Nephron progenitor cell (in vitro differentiated cells): ENCODE data around the gene RNF13.
A peak's percentile ranks its signal among the peaks of the same experiment; 100 is the strongest.
"Not testable (repeated sequence)": the region's sequence is repeated elsewhere in the genome, so short reads cannot be mapped to it uniquely, and the experiment has no call there.

Experiments used
- DNase-seq: peaks from one replicate; pipeline ENCODE4 v3.0.0; 2021
- H3K27ac Mint-ChIP-seq: 2 replicates; pipeline ENCODE4 v1.8.0; 2021; ENCODE audit warnings: mild to moderate bottlenecking, moderate library complexity, mixed read lengths
- H3K27me3 Mint-ChIP-seq: 2 replicates; pipeline ENCODE4 v1.8.0; 2021; ENCODE audit warnings: mild to moderate bottlenecking, low read depth, mixed read lengths; ENCODE audit not compliant: poor library complexity
- H3K36me3 Mint-ChIP-seq: 2 replicates; pipeline ENCODE4 v1.8.0; 2021; ENCODE audit warnings: low read depth, mixed read lengths
- H3K4me1 Mint-ChIP-seq: 2 replicates; pipeline ENCODE4 v1.8.0; 2021; ENCODE audit warnings: mixed read lengths
- H3K4me3 Mint-ChIP-seq: 2 replicates; pipeline ENCODE4 v1.8.0; 2021; ENCODE audit warnings: mild to moderate bottlenecking, moderate library complexity, mixed read lengths
- H3K9me3 Mint-ChIP-seq: 2 replicates; pipeline ENCODE4 v1.8.0; 2021; ENCODE audit warnings: mild to moderate bottlenecking, moderate library complexity, mixed read lengths
- CTCF ChIP-seq: fragments of 200-600 bp; sonication (generic); IDR thresholded peaks from 2 replicates; pipeline ENCODE4 v1.5.0; 2021; ENCODE audit warnings: antibody characterized with exemption

RNF13 gene

GRCh38 chr3:149879872-149880271 lies 66.9 kb downstream of the RNF13 start:
- peaks cover 10% of the 10 kb centered on the region for H3K9me3 Mint-ChIP-seq
- peaks cover 18% of the 10 kb centered on the region for H3K36me3 Mint-ChIP-seq
- no peak overlapping the region for H3K4me3 Mint-ChIP-seq
- peak; percentile 58 for DNase-seq
- no peaks in the 10 kb centered on the region for H3K4me1 Mint-ChIP-seq
- H3K27me3 Mint-ChIP-seq, result no peaks in the 10 kb centered on the region
- TF ChIP-seq CTCF, result peak; percentile 57
- no peak overlapping the region for H3K27ac Mint-ChIP-seq

- Mint-ChIP-seq H3K27ac (no peak overlapping the region), H3K36me3 (peaks cover 26% of the 10 kb centered on the region), H3K4me1 (no peaks in the 10 kb centered on the region), H3K9me3 (peaks cover 10% of the 10 kb centered on the region), H3K27me3 (no peaks in the 10 kb centered on the region), H3K4me3 (no peak overlapping the region)
- no peak for TF ChIP-seq CTCF
- DNase-seq, result no peak
These were observed 68.9 kb downstream of the RNF13 start for GRCh38 chr3:149881879-149882278.

GRCh38 chr3:149883134-149883533 lies 70.1 kb downstream of the RNF13 start:
- H3K27me3 Mint-ChIP-seq, result no peaks in the 10 kb centered on the region
- no peak overlapping the region for H3K4me3 Mint-ChIP-seq
- H3K36me3 Mint-ChIP-seq, result peaks cover 28% of the 10 kb centered on the region
- no peaks in the 10 kb centered on the region for H3K4me1 Mint-ChIP-seq
- H3K9me3 Mint-ChIP-seq, result peaks cover 10% of the 10 kb centered on the region
- no peak for DNase-seq
- TF ChIP-seq CTCF, result no peak
- H3K27ac Mint-ChIP-seq, result no peak overlapping the region

- not testable (repeated sequence) for H3K27me3 Mint-ChIP-seq, H3K9me3 Mint-ChIP-seq, DNase-seq, H3K27ac Mint-ChIP-seq, H3K4me1 Mint-ChIP-seq, H3K4me3 Mint-ChIP-seq
- H3K36me3 Mint-ChIP-seq, result peaks cover 33% of the 10 kb centered on the region
These were observed 70.8 kb downstream of the RNF13 start for GRCh38 chr3:149883860-149884259.

- not testable (repeated sequence) for DNase-seq, H3K4me3 Mint-ChIP-seq, H3K27me3 Mint-ChIP-seq, H3K9me3 Mint-ChIP-seq, H3K4me1 Mint-ChIP-seq, H3K27ac Mint-ChIP-seq
- H3K36me3 Mint-ChIP-seq, result peaks cover 39% of the 10 kb centered on the region
These were observed 71.8 kb downstream of the RNF13 start for GRCh38 chr3:149884848-149885247.

GRCh38 chr3:149886957-149887356 lies 73.9 kb downstream of the RNF13 start:
- H3K4me1 Mint-ChIP-seq, result no peaks in the 10 kb centered on the region
- peak overlapping the region; percentile 33 for H3K27ac Mint-ChIP-seq
- DNase-seq, result no peak
- peaks cover 46% of the 10 kb centered on the region for H3K36me3 Mint-ChIP-seq
- H3K4me3 Mint-ChIP-seq, result no peak overlapping the region
- peaks cover 10% of the 10 kb centered on the region for H3K9me3 Mint-ChIP-seq
- no peaks in the 10 kb centered on the region for H3K27me3 Mint-ChIP-seq
- no peak for TF ChIP-seq CTCF

GRCh38 chr3:149891621-149892020 lies 78.6 kb downstream of the RNF13 start:
- H3K27me3 Mint-ChIP-seq, result no peaks in the 10 kb centered on the region
- no peaks in the 10 kb centered on the region for H3K9me3 Mint-ChIP-seq
- peaks cover 23% of the 10 kb centered on the region for H3K36me3 Mint-ChIP-seq
- H3K4me3 Mint-ChIP-seq, result no peak overlapping the region
- no peak for DNase-seq
- no peak for TF ChIP-seq CTCF
- no peaks in the 10 kb centered on the region for H3K4me1 Mint-ChIP-seq
- no peak overlapping the region for H3K27ac Mint-ChIP-seq
